CD14-positive monocyte (primary cell): ENCODE data around the gene HDAC7. TPM values are rescaled to one million over a fixed set of nuclear protein-coding genes. Genes with fewer than 3 reads are reported as not detected.

Experiments used
- DNase-seq, 3 donors: peaks; one replicate each; pipeline ENCODE4 v3.0.0-alpha.2; 2011 to 2022
- H2AFZ ChIP-seq: 2 replicates; pipeline ENCODE4 v1.6.0; 2012; ENCODE audit warnings: mild to moderate bottlenecking, low read depth, low read length, inconsistent platforms; ENCODE audit not compliant: insufficient read depth, poor library complexity, severe bottlenecking
- H3K27ac ChIP-seq, 2 donors: 1 replicate in 1 of 2; 2 replicates in 1 of 2; pipeline ENCODE4 v1.5.1; 2012 to 2013; ENCODE audit warnings: low read length in 2 of 2, control low read depth in 1 of 2, inconsistent platforms in 1 of 2, low read depth in 1 of 2, mild to moderate bottlenecking in 1 of 2
- H3K27me3 ChIP-seq, 2 donors: one replicate each; pipeline versions ENCODE4 v1.6.0 to v1.6.1; 2011 to 2013; ENCODE audit warnings: low read length in 2 of 2; ENCODE audit not compliant: control insufficient read depth in 2 of 2, insufficient read depth in 2 of 2
- H3K36me3 ChIP-seq, 2 donors: replicated peaks in 1 of 2; 1 replicate in 1 of 2; 2 replicates in 1 of 2; pipeline versions ENCODE4 v1.5.1 to v1.6.1; 2012 to 2013; ENCODE audit warnings: low read length in 2 of 2, control low read depth in 1 of 2, inconsistent platforms in 1 of 2, mild to moderate bottlenecking in 1 of 2; ENCODE audit not compliant: insufficient read depth in 2 of 2, control insufficient read depth in 1 of 2
- H3K4me1 ChIP-seq, 2 donors: 1 replicate in 1 of 2; 2 replicates in 1 of 2; pipeline versions ENCODE4 v1.5.1 to v1.6.1; 2012 to 2013; ENCODE audit warnings: low read length in 2 of 2, control low read depth in 1 of 2, inconsistent platforms in 1 of 2, mild to moderate bottlenecking in 1 of 2, moderate library complexity in 1 of 2; ENCODE audit not compliant: insufficient read depth in 2 of 2, control insufficient read depth in 1 of 2
- H3K4me2 ChIP-seq: replicated peaks from 2 replicates; pipeline ENCODE3; 2012; ENCODE audit warnings: low read length, moderate library complexity, mild to moderate bottlenecking; ENCODE audit not compliant: poor library complexity, severe bottlenecking; ENCODE audit errors: extremely low read depth
- H3K4me3 ChIP-seq, 3 experiments: fragments of 200-600 bp in 1 of 3; sonication (generic) in 1 of 3; replicated peaks in 1 of 3; 1 replicate in 2 of 3; 2 replicates in 1 of 3; pipeline ENCODE4 v1.5.1; 2011 to 2013; ENCODE audit warnings: low read length in 3 of 3, mild to moderate bottlenecking in 3 of 3, control low read depth in 2 of 3, low read depth in 2 of 3, inconsistent platforms in 1 of 3, moderate library complexity in 1 of 3
- H3K79me2 ChIP-seq: 2 replicates; pipeline ENCODE4 v1.6.0; 2012; ENCODE audit warnings: mild to moderate bottlenecking, control low read depth, inconsistent platforms, low read length, moderate library complexity; ENCODE audit not compliant: insufficient read depth
- H3K9ac ChIP-seq: 2 replicates; pipeline ENCODE4 v1.6.0; 2017; ENCODE audit warnings: low read length, mild to moderate bottlenecking; ENCODE audit not compliant: insufficient read depth, poor library complexity, severe bottlenecking
- H3K9me3 ChIP-seq, 2 donors: replicated peaks in 1 of 2; 1 replicate in 1 of 2; 2 replicates in 1 of 2; pipeline versions ENCODE4 v1.5.1 to v1.6.1; 2012 to 2013; ENCODE audit warnings: low read length in 2 of 2, control low read depth in 1 of 2; ENCODE audit not compliant: control insufficient read depth in 1 of 2, insufficient read depth in 1 of 2
- H4K20me1 ChIP-seq: 2 replicates; pipeline ENCODE4 v1.6.0; 2012; ENCODE audit warnings: mild to moderate bottlenecking, low read length, control low read depth, moderate library complexity; ENCODE audit not compliant: insufficient read depth
- H3K27ac Mint-ChIP-seq, 7 donors: one replicate each; pipeline ENCODE4 v1.8.0; 2020; ENCODE audit warnings: mild to moderate bottlenecking in 7 of 7, mixed read lengths in 7 of 7, moderate library complexity in 6 of 7, inconsistent platforms in 2 of 7
- H3K27me3 Mint-ChIP-seq, 3 donors: one replicate each; pipeline ENCODE4 v1.8.0; 2021 to 2022; ENCODE audit warnings: low read depth in 3 of 3, mild to moderate bottlenecking in 3 of 3, mixed read lengths in 3 of 3, moderate library complexity in 3 of 3, inconsistent platforms in 1 of 3
- H3K36me3 Mint-ChIP-seq, 2 donors: one replicate each; pipeline ENCODE4 v1.8.0; 2020; ENCODE audit warnings: mixed read lengths in 2 of 2, inconsistent platforms in 1 of 2, mild to moderate bottlenecking in 1 of 2
- H3K4me1 Mint-ChIP-seq: one replicate; pipeline ENCODE4 v1.8.0; 2020; ENCODE audit warnings: mild to moderate bottlenecking, mixed read lengths
- H3K4me3 Mint-ChIP-seq, 2 donors: one replicate each; pipeline ENCODE4 v1.8.0; 2020; ENCODE audit warnings: mild to moderate bottlenecking in 2 of 2, mixed read lengths in 2 of 2, moderate library complexity in 1 of 2
- H3K9me3 Mint-ChIP-seq, 7 donors: one replicate each; pipeline ENCODE4 v1.8.0; 2020 to 2022; ENCODE audit warnings: mixed read lengths in 7 of 7, mild to moderate bottlenecking in 6 of 7, moderate library complexity in 6 of 7, inconsistent platforms in 2 of 7
- WGBS: methylation state at CpG from one replicate; pipeline ENCODE4 v1.1.5; 2013; ENCODE audit warnings: missing lambda C conversion rate; ENCODE audit not compliant: insufficient coverage; 5-methylcytosine and 5-hydroxymethylcytosine counted together
- intact Hi-C, 2 donors: fragments of 100-400 bp; cut with micrococcal nuclease; formaldehyde crosslinking; loops; one replicate each; pipeline versions ENCODE4 v1.15.0 to v1.15.1; 2023
- polyA plus RNA-seq, 3 donors: library from polyadenylated mRNA; depleted of rRNA in 1 of 3; unstranded in 2 of 3; stranded (reverse) in 1 of 3; fragments of 300-500 nt in 2 of 3; fragments of >200 nt in 1 of 3; fragmentation: Illumina TruSeq in 2 of 3; gene quantifications; 1 replicate in 2 of 3; 2 replicates in 1 of 3; pipeline ENCODE4 v1.2.3, GENCODE V29; 2012 to 2021
- TF ChIP-seq, protein P1 (sequence below): fragments of 200-600 bp; IDR thresholded peaks from one replicate; pipeline ENCODE4 v1.8.0; 2022; ENCODE audit warnings: antibody characterized with exemption, mild to moderate bottlenecking

HDAC7 gene
- polyA plus RNA-seq, 3 donors, result 5.9 to 79.2 (median 8.4) TPM

DNA sequence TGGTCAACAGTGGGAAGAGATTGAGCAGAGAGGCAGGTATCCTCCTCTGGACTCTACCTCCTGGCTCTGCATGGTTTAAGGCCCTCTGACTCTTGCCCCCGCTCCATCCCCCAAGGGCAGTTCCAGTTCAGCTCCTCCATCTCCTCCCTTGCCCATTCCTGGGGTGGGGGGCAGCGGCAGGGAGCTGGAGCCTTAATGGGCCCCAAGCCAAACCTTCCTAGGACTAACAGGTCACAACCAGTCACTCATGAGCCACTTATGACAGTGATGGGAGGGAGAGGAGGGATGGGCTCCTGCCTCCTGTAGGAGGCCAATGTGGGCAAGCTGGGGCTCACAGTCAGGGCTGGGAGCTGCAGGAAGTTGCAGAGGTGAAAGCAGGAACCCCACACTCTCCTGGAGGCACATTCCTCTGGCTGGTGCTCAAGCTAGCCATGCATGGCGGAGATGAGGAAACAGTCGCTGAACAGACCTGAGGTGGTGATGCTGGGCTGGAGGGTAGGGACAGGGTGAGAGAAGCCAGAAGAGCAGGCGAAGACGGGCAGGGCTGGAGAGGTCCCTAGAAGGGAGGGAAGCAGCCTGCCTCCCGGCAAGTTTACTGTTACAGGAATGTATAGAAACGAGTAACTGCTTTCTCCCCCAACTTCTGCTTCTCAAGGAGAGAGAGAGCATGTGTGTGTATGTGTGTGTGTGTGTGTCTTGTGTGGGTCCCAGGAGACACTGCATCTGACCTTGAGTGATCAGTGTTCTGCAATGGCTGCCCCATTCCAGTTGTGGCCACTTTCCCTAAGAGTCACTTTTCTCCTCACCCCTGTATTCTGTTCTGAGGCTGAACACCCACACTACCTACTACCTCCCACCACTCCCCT is 56.0 kb downstream of the HDAC7 start:
- peaks cover 7 to 13% (median 8%) of the 10 kb centered on the region in 3 donors for H3K27me3 Mint-ChIP-seq
- no peak overlapping the region for H3K4me3 ChIP-seq
- H3K4me3 Mint-ChIP-seq, result peak overlapping the region in 1 of 2 donors; percentile 49
- no peaks in the 10 kb centered on the region for H3K79me2 ChIP-seq
- no peaks in the 10 kb centered on the region for H4K20me1 ChIP-seq
- no peak overlapping the region for H3K9ac ChIP-seq
- H3K4me2 ChIP-seq, result no peak overlapping the region
- H3K4me1 Mint-ChIP-seq, result peaks cover 18% of the 10 kb centered on the region
- H3K9me3 Mint-ChIP-seq, result no peaks in the 10 kb centered on the region
- H3K27ac ChIP-seq, result no peak overlapping the region
- no peaks in the 10 kb centered on the region for H3K9me3 ChIP-seq
- no peaks in the 10 kb centered on the region for H3K36me3 Mint-ChIP-seq
- peak in 2 of 3 donors; percentile 5 to 30 for DNase-seq
- no peaks in the 10 kb centered on the region for H3K27me3 ChIP-seq
- H2AFZ ChIP-seq, result no peak overlapping the region
- TF ChIP-seq, protein P1, sequence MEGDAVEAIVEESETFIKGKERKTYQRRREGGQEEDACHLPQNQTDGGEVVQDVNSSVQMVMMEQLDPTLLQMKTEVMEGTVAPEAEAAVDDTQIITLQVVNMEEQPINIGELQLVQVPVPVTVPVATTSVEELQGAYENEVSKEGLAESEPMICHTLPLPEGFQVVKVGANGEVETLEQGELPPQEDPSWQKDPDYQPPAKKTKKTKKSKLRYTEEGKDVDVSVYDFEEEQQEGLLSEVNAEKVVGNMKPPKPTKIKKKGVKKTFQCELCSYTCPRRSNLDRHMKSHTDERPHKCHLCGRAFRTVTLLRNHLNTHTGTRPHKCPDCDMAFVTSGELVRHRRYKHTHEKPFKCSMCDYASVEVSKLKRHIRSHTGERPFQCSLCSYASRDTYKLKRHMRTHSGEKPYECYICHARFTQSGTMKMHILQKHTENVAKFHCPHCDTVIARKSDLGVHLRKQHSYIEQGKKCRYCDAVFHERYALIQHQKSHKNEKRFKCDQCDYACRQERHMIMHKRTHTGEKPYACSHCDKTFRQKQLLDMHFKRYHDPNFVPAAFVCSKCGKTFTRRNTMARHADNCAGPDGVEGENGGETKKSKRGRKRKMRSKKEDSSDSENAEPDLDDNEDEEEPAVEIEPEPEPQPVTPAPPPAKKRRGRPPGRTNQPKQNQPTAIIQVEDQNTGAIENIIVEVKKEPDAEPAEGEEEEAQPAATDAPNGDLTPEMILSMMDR, result no peak
- intact Hi-C loops, result no loop called here
- H3K36me3 ChIP-seq, result no peaks in the 10 kb centered on the region
- 52% methylated on average over 4 of the region's 8 CpGs for WGBS
- peak overlapping the region in 4 of 7 donors; percentile 31 to 59 (median 40) for H3K27ac Mint-ChIP-seq
- peaks cover 15 to 26% of the 10 kb centered on the region in 2 donors for H3K4me1 ChIP-seq

DNA sequence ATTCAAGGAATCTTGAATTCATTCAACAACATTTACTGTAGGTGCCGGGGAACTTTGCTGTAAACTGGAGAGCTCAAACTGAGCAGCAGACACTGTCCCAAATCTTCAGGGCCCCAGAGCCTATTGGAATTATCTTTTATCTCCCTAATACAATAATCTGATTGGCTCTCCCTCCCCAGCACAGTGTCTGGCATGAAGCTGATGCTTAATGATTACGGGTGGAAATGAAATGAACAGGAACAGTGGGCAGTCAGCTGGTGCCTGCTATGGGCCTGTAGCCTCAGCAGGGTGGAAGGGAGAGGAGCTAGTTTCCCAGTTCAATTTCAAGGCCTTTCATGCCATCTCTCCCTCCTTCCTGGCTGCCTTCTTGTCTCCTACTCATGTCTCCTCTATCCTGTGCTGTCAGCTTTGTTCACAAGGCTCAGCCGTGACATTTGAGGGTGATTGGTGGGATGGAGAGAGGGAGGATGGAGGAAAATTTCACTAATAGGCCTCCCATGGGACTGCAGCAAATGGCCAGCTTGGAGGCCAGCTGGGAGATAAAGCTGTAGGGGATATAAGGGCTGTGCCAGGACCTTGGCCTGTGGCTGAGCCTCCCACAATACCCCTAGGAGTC is 56.7 kb downstream of the HDAC7 start:
- no peaks in the 10 kb centered on the region for H3K9me3 ChIP-seq
- no peak overlapping the region for H3K4me3 Mint-ChIP-seq
- no peak overlapping the region for H3K27ac Mint-ChIP-seq

More for the DNA sequence above, 56.7 kb downstream of the HDAC7 start:
- H3K79me2 ChIP-seq, result no peaks in the 10 kb centered on the region
- TF ChIP-seq, protein P1, result no peak
- H3K36me3 ChIP-seq, result no peaks in the 10 kb centered on the region
- intact Hi-C loops, result no loop called here
- no peaks in the 10 kb centered on the region for H4K20me1 ChIP-seq
- no peak overlapping the region for H2AFZ ChIP-seq
- Mint-ChIP-seq H3K9me3 (no peaks in the 10 kb centered on the region), H3K27me3 (peaks cover 10 to 13% (median 11%) of the 10 kb centered on the region in 3 donors), H3K36me3 (no peaks in the 10 kb centered on the region), H3K4me1 (peaks cover 24% of the 10 kb centered on the region)
- peaks cover 23 to 33% of the 10 kb centered on the region in 2 donors for H3K4me1 ChIP-seq
- no peak overlapping the region for H3K9ac ChIP-seq
- H3K27me3 ChIP-seq, result no peaks in the 10 kb centered on the region
- H3K27ac ChIP-seq, result no peak overlapping the region
- WGBS, result no CpG with 5 or more reads among the region's 3 CpGs
- no peak overlapping the region for H3K4me3 ChIP-seq
- DNase-seq, result no peak
- H3K4me2 ChIP-seq, result no peak overlapping the region
